Measurements from ENCODE around the gene TRMT10B.

Gene TRMT10B

GRCh38 chr9:37753489-37754190 lies at the start of gene TRMT10B:
TSS of gene TRMT10B (plus strand) at chr9:37753805. CDS start at chr9:37761932, 8,127 bp downstream.
- TF ChIP-seq ZNF384 (IDR thresholded peaks at IDR 0.05) (no peak), BHLHE40 (IDR thresholded peaks at IDR 0.05; ENCODE audit: borderline replicate concordance) (no peak), L3MBTL2 (conservative IDR thresholded peaks at IDR 0.05) (0 out of 2 replicates have a peak, but pooled peaks have one; percentile 11), FOXK2 (IDR thresholded peaks at IDR 0.05) (no peak), HDGF (IDR thresholded peaks at IDR 0.05; ENCODE audit: borderline replicate concordance) (no peak), TARDBP (IDR thresholded peaks at IDR 0.05) (no peak)
- CTCF ChIA-PET: no interaction called here
- peak; percentile 83 for DNase-seq (ENCODE audit: extremely low spot score)
- POLR2A ChIA-PET: interaction anchor here (1.0 kb wide), 1 partner anchor 47 kb away, joined by 3 read pairs; the partner anchor contains the start of gene DCAF10

GRCh38 chr9:37705787-37706186 lies 47.8 kb upstream of the TRMT10B start:
- TF ChIP-seq L3MBTL2 (conservative IDR thresholded peaks at IDR 0.05): no peak
- TF ChIP-seq ZNF384 (IDR thresholded peaks at IDR 0.05): no peak
- no peak for TF ChIP-seq FOXA1 (IDR thresholded peaks at IDR 0.05)
- no peak for TF ChIP-seq HDGF (IDR thresholded peaks at IDR 0.05; ENCODE audit: borderline replicate concordance)
- TF ChIP-seq LEF1 (IDR thresholded peaks at IDR 0.05; ENCODE audit: borderline replicate concordance): no peak
- no peak for TF ChIP-seq FOXM1 (IDR thresholded peaks at IDR 0.05; ENCODE audit: borderline replicate concordance)
- TF ChIP-seq, protein P1, sequence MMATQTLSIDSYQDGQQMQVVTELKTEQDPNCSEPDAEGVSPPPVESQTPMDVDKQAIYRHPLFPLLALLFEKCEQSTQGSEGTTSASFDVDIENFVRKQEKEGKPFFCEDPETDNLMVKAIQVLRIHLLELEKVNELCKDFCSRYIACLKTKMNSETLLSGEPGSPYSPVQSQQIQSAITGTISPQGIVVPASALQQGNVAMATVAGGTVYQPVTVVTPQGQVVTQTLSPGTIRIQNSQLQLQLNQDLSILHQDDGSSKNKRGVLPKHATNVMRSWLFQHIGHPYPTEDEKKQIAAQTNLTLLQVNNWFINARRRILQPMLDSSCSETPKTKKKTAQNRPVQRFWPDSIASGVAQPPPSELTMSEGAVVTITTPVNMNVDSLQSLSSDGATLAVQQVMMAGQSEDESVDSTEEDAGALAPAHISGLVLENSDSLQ (IDR thresholded peaks at IDR 0.05): no peak
- TF ChIP-seq FOXK2 (IDR thresholded peaks at IDR 0.05): no peak
- TF ChIP-seq TARDBP (IDR thresholded peaks at IDR 0.05): no peak
- no peak for TF ChIP-seq ARNT (IDR thresholded peaks at IDR 0.05)
- no peak for TF ChIP-seq SUZ12 (IDR thresholded peaks at IDR 0.05)
- POLR2A ChIA-PET: no interaction called here
- CTCF ChIA-PET: no interaction called here
- no peak for DNase-seq (ENCODE audit: extremely low spot score)

DNA sequence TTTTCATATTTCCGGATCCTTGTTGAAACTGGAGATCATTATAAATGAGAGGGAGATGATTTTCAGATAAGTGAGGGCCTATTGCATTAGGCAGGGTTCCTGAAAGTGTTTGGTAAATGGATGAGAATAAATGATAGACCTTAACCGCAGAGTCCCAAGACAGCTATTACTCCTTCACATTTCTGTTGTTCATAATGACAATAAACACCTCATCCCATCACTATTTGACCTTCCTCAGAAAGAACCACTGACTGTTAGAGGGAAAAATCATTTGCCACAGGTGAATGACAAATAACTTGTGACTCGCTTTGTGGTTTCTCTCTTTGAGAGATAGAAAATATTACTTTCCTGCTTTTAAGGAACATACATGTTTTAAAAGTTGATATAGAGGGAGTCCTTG lies 47.3 kb upstream of the TRMT10B start:
- POLR2A ChIA-PET: no interaction called here
- TF ChIP-seq ZNF384 (IDR thresholded peaks at IDR 0.05) (no peak), SUZ12 (IDR thresholded peaks at IDR 0.05) (no peak), FOXK2 (IDR thresholded peaks at IDR 0.05) (no peak), NFRKB (IDR thresholded peaks at IDR 0.05) (no peak), SP1 (IDR thresholded peaks at IDR 0.05) (no peak), ELF4 (IDR thresholded peaks at IDR 0.05) (no peak), BHLHE40 (IDR thresholded peaks at IDR 0.05; ENCODE audit: borderline replicate concordance) (no peak), HDGF (IDR thresholded peaks at IDR 0.05; ENCODE audit: borderline replicate concordance) (no peak), TARDBP (IDR thresholded peaks at IDR 0.05) (no peak), FOXA1 (IDR thresholded peaks at IDR 0.05) (no peak), LEF1 (IDR thresholded peaks at IDR 0.05; ENCODE audit: borderline replicate concordance) (no peak), ARNT (IDR thresholded peaks at IDR 0.05) (no peak), FOXM1 (IDR thresholded peaks at IDR 0.05; ENCODE audit: borderline replicate concordance) (no peak), L3MBTL2 (conservative IDR thresholded peaks at IDR 0.05) (no peak), CTBP1 (IDR thresholded peaks at IDR 0.05; ENCODE audit: borderline replicate concordance) (no peak)
- TF ChIP-seq, protein P1 (IDR thresholded peaks at IDR 0.05): no peak
- CTCF ChIA-PET: no interaction called here
- DNase-seq (ENCODE audit: extremely low spot score): no peak

GRCh38 chr9:37707748-37708147 lies 45.9 kb upstream of the TRMT10B start:
- TF ChIP-seq SP1 (IDR thresholded peaks at IDR 0.05) (no peak), FOXA1 (IDR thresholded peaks at IDR 0.05) (no peak), SUZ12 (IDR thresholded peaks at IDR 0.05) (no peak), ZNF384 (IDR thresholded peaks at IDR 0.05) (no peak), TARDBP (IDR thresholded peaks at IDR 0.05) (no peak), ARNT (IDR thresholded peaks at IDR 0.05) (no peak), HDGF (IDR thresholded peaks at IDR 0.05; ENCODE audit: borderline replicate concordance) (no peak), ELF4 (IDR thresholded peaks at IDR 0.05) (no peak), LEF1 (IDR thresholded peaks at IDR 0.05; ENCODE audit: borderline replicate concordance) (no peak), FOXK2 (IDR thresholded peaks at IDR 0.05) (no peak), NFRKB (IDR thresholded peaks at IDR 0.05) (no peak), L3MBTL2 (conservative IDR thresholded peaks at IDR 0.05) (no peak), BHLHE40 (IDR thresholded peaks at IDR 0.05; ENCODE audit: borderline replicate concordance) (no peak), CTBP1 (IDR thresholded peaks at IDR 0.05; ENCODE audit: borderline replicate concordance) (no peak), FOXM1 (IDR thresholded peaks at IDR 0.05; ENCODE audit: borderline replicate concordance) (no peak)
- TF ChIP-seq, protein P1 (IDR thresholded peaks at IDR 0.05): no peak
- CTCF ChIA-PET: no interaction called here
- POLR2A ChIA-PET: no interaction called here
- no peak for DNase-seq (ENCODE audit: extremely low spot score)

GRCh38 chr9:37710046-37710445 lies 43.6 kb upstream of the TRMT10B start:
- no peak for TF ChIP-seq NFRKB (IDR thresholded peaks at IDR 0.05)
- TF ChIP-seq CTBP1 (IDR thresholded peaks at IDR 0.05; ENCODE audit: borderline replicate concordance): no peak
- no peak for TF ChIP-seq ARNT (IDR thresholded peaks at IDR 0.05)
- TF ChIP-seq, protein P1 (IDR thresholded peaks at IDR 0.05): no peak
- no peak for TF ChIP-seq FOXK2 (IDR thresholded peaks at IDR 0.05)
- TF ChIP-seq LEF1 (IDR thresholded peaks at IDR 0.05; ENCODE audit: borderline replicate concordance): no peak
- no peak for TF ChIP-seq FOXA1 (IDR thresholded peaks at IDR 0.05)
- no peak for TF ChIP-seq L3MBTL2 (conservative IDR thresholded peaks at IDR 0.05)
- no peak for TF ChIP-seq SP1 (IDR thresholded peaks at IDR 0.05)
- no peak for TF ChIP-seq TARDBP (IDR thresholded peaks at IDR 0.05)
- no peak for TF ChIP-seq HDGF (IDR thresholded peaks at IDR 0.05; ENCODE audit: borderline replicate concordance)
- TF ChIP-seq ELF4 (IDR thresholded peaks at IDR 0.05): no peak
- no peak for TF ChIP-seq SUZ12 (IDR thresholded peaks at IDR 0.05)
- TF ChIP-seq BHLHE40 (IDR thresholded peaks at IDR 0.05; ENCODE audit: borderline replicate concordance): no peak
- ChIA-PET CTCF (no interaction called here), POLR2A (no interaction called here)
- DNase-seq (ENCODE audit: extremely low spot score): no peak

All from HEK293T (cell line).